HuH-7.5 (cell line): ENCODE results near the gene CEP295NL.
A peak's percentile ranks its signal among the peaks of the same experiment; 100 is the strongest.
"Not testable (repeated sequence)": the region's sequence is repeated elsewhere in the genome, so short reads cannot be mapped to it uniquely, and the experiment has no call there.

Source experiments
- DNase-seq: peaks from one replicate; pipeline ENCODE4 v3.0.0; 2011; ENCODE audit warnings: low spot score

CEP295NL gene

GRCh38 chr17:78886954-78887353, 16.0 kb downstream of the CEP295NL start:
- no peak for DNase-seq

GRCh38 chr17:78885956-78886355, 17.0 kb downstream of the CEP295NL start:
- no peak for DNase-seq

DNA sequence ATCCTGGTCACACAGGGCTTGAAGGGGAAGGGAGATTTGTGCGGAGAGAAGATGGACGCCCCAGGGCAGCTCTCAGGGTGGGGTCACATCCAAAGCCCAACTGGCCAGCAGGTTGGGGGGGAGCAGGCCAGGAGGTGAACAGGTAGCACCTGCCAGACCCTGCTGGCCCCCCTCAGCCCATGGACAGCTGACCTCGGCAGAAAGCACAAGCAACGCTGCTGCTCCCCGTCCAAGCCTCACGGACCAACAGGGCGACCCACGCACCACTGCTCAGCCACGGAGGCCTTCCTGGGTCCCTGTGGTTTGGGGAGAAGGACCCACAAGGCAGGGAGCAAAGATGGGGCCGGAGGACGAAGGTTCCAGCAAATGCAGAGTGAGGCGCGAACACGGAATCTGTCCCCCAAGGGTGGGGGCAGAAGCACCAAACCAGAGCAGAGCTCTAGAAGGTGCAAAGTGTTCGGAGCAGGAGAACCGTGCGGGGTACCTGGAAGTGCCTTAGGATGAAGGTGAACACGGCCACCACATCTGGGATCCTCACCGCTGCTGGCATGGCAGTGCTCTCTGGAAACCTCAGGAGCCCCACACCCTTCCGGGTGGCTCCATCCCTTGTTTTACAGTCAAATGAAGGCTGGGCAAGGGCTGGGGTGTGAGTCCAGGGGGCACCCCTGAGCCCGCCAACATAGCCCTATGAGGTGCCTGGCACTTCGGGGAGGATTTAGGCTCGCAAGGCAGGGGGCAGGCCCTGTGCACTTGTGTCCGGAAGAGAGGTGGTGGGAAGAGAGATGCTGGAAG, 17.9 kb downstream of the CEP295NL start:
- no peak for DNase-seq

- DNase-seq = no peak
These were observed 18.7 kb downstream of the CEP295NL start for GRCh38 chr17:78884148-78884825.

DNA sequence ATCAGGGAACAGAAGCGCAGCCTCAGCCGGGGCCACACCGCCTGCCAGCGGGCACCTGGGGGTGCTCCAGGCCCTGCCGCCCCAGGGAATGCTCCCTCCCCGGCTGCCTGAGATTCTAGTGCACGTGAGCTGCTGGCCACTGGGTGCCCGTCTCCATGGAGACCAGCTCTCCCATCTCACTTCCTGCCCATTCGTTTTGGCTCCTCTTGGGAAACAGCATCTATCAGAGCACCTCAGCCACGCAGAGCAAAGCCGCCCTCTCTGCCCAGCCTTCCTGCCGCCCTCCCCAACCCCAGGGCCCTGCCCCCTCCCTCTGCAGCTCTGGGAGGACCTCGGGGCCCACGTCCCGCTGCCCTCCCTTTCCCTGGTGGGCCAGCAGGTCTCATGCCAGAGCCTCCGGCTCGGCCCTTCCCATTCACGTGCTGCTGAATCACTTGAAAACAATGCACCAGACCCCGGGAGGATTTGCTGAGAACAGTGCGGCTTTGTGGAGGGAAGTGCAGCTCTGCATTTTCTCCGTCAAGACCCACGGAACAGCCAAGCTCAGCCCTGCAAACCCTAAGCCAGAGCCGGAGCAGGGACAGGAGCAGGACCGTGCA, 19.4 kb downstream of the CEP295NL start:
- DNase-seq = peak; percentile 42

- no peak for DNase-seq
These were observed 19.9 kb downstream of the CEP295NL start for GRCh38 chr17:78883089-78883532.

DNA sequence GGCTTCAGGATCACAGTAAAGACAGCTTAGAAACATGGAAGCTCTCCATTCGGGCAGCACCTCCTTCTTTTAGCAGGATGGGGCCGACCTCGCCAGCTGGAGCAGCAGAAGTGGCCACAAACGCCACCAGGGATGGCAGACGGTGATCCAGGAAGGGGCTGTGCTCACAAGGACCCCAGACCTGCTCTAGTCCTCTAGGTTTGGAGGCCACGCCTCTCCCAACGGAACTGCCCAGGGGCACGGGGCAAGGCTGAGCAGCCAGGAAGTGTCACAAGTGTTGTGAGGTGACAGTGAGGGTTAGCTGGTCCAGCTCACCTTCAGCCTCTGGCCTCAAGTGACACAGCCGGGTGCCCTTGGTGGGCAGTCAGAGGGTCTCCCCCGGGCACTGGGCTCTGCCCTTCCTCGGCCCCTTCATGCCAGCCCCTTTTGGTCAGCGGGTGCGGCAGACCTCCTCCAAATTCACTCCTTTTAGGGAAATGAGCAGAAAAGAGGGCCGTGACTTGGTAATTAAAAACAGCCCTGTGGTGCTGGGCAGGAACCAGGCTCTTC, 20.4 kb downstream of the CEP295NL start:
- no peak for DNase-seq

DNA sequence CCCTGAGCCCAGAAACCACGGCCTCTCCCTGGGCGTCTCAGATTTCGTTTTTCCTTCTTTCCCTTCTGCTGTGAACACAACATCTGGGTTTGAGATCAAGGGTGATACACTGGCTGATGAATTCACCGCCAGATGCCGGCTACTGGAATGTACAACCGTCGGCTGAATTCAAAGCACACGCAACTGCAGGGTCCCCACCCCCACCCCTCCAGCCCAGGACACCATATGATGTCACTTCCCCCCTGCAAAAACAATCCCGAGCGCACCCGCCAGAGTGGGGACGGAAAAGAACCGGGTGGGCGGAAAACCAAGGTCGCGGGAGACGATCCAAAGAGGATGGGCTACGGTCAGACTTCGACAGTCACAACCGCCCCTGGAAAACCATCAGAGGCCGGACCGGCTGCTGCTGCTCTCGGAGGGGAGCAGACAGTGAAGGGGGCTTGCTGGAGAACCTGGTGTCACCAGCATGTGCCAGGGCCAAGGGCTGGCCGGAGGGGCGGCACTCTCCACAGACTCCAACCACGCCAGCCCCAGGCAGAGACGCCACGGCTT, 23.3 kb downstream of the CEP295NL start:
- no peak for DNase-seq

DNA sequence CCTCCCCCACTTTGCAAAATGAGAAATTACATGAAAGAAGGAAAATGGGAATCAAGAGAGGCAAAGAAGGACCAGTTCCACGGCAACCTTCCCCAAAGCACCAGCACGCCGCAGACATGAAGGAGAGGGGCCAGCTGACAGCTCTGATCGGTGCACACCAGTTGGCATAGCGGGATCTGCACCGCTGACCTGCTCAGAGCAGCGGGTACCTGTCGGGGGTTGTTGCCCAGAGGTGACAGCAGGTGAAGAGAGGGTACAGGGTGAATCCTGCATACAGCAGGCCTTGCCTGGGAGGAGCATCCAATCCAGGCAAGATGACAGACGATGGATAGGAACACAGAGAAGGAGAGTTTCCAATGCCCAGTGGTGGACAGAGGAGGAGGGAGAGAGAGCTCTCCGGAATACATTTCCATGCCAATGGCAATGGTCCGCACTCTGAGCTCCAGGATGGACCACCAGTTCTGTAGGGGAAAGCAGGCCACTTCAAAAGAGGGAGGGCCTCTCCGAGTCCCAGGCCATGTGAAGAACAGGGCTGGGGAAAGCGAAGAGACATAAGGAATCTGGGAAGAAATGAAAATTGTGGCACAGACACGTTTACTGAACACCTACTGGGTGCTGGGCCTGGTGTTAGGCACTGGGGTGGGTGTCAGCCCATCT, 24.0 kb downstream of the CEP295NL start:
- DNase-seq = no peak

- no peak for DNase-seq
These were observed 24.7 kb downstream of the CEP295NL start for GRCh38 chr17:78878261-78878660.

DNA sequence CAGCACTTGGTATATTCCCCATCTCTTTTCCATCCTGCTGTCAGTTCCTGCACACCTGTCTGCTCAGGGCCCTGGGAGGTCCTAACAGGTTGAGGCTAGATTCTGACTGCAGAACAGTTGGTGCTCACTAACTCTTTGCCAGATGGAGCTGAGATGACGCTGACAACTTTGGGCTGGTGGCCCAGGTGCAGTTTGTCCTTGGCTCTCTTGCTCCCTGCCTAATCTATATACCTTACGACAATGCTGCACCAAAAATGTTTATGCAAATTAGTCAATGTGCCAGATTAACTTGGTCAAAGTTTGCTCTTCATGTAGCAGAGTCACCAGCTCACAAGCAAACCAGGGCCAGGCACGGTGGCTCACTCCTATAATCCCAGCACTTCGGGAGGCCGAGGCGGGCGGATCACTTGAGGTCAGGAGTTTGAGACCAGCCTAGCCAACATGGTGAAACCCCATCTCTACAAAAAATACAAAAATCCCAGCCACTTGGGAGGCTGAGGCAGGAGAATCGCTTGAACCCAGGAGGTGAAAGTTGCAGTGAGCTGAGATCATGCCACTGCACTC, 26.0 kb downstream of the CEP295NL start:
- not testable (repeated sequence) for DNase-seq

- DNase-seq = no peak
These were observed 26.9 kb downstream of the CEP295NL start for GRCh38 chr17:78876094-78876597.

DNA sequence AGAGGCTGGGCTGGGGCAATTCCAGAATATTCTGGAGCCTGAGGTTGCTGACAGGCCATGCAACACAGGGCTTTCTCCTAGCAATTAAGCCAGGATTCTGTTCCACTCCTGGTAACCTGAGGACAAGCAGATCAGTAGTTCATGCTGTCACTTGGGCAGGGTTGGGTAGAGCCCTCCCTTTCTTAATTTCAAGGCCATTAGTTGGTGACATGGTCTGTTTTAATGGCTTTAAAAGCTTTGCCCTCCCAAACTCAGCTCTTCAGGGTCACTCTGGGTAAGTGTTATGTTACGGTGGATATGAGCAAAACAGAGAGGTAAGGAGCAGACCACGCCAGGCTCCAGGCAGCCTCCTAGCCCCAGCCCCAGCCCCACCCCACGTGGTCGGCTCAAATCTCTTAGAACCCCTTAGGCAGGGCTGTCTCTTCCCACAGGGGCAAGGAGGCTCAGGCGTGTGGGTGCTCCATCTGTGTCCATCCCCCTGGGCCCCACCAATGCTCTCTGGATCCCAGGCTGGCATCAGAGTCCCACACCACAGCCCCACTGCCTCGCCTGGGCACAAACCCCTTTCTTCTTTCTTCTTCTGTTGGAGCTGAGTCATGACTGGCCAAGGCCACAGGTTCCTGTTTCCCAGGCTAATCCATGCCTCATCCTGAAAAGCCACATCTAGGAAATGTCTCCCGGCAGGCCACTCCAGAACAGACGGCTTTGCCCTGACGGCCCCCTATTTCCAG, 27.5 kb downstream of the CEP295NL start:
- DNase-seq = no peak

DNA sequence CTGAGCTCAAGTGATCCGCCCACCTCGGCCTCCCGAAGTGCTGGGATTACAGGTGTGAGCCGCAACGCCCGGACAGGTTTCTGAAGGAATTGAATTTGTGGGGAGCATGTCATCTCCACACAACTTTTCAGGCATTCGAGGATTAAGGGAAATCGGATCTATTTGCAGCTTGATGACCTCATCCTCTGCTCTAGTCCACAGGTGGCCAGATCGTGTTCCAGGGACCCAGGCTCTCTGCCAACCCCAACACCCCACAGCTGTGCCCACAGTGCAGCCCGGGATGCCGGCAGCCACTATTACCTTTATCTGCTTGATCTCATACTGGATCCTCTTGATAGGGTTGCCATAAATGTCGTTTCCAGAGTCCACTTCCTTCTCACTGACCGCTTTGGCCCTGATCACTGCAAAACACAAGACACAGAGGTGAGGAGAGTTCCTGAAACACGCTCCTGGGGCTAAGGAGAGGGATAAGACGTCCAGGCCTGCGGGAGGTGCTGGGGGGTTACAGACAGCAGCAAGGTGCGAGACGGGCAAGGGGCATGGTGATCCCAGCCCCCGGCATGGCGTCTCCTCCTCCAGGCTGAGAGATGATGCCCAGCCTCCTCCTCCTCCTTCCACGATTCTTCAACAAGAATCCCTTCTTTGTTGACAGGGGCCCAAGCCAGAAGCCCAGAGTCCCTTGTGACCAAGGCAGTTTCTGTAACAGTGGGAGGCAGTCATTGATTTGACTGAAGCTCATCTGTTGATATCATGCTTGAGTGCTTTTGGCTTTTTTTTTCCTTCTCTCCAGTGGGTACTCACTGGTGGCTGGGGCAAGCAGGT, 29.3 kb downstream of the CEP295NL start:
- DNase-seq = no peak

DNA sequence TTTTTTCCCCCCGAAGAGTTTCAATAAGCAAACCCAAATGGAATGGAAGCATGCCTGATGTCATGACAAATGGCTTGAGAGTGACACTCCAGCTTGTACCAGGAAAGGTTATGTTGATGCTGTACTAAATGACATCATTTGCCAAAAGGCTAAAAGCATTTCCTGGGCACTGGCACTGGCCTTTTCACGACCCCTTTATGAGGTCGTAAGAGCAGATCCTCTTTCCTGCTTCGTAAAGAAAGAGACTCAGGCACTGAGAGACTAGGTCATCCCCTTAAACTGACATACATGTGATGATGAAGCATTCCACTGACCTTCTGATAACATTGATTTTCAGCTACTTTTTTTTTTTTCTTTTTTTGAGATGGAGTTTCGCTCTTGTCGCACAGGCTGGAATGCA, 30.5 kb downstream of the CEP295NL start:
- no peak for DNase-seq

GRCh38 chr17:78870621-78871020, 32.4 kb downstream of the CEP295NL start:
- no peak for DNase-seq

DNA sequence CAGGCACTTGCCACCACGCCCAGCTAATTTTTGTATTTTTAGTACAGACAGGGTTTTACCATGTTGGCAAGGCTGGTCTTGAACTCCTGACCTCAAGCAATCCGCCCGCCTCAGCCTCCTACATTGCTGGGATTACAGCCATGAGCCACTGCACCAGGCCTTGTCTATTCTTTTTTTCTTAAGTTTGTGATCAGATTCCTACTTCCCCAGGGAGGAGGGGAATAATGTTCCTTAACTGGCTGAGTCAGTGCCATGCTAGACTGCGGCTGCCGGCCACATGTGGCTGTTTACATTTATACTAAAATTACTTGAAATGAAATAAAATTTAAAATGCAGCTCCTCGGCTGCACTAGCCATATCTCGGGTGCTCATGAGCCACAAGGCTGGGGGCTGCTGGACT, 34.6 kb downstream of the CEP295NL start:
- no peak for DNase-seq

- DNase-seq = not testable (repeated sequence)
These were observed 36.0 kb downstream of the CEP295NL start for GRCh38 chr17:78867046-78867445.

GRCh38 chr17:78865682-78866390, 37.2 kb downstream of the CEP295NL start:
- DNase-seq = peak; percentile 79
